HG03103 (cell line): ENCODE measurements around the gene SPEM3.
"Not testable (repeated sequence)": the region's sequence is repeated elsewhere in the genome, so short reads cannot be mapped to it uniquely, and the experiment has no call there.

Experiments
- ATAC-seq: cut with Tn5 transposase; IDR thresholded peaks from one replicate; pipeline ENCODE4 v1.9.1; 2021; ENCODE audit warnings: low read depth; ENCODE audit not compliant: unreplicated experiment

Gene SPEM3

DNA sequence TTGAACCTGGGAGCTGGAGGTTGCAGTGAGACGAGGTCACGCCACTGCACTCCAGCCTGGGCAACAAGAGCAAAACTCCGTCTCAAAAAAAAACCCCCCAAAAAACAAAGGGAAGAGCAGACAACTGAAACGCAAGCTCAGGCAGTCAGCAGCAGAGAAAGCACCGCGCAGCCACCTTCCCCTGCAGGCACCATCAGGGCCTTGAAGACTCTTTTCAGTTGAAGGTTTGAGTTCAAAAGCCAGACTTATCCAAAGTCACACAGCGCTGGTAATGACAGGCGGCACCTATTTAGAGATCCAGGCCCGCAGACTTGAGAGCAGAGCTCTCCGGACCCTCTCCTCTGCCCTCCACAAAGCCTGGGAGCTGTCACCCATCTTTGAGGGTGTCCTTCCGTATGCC is 39.6 kb downstream of the SPEM3 start:
- ATAC-seq, result no peak

DNA sequence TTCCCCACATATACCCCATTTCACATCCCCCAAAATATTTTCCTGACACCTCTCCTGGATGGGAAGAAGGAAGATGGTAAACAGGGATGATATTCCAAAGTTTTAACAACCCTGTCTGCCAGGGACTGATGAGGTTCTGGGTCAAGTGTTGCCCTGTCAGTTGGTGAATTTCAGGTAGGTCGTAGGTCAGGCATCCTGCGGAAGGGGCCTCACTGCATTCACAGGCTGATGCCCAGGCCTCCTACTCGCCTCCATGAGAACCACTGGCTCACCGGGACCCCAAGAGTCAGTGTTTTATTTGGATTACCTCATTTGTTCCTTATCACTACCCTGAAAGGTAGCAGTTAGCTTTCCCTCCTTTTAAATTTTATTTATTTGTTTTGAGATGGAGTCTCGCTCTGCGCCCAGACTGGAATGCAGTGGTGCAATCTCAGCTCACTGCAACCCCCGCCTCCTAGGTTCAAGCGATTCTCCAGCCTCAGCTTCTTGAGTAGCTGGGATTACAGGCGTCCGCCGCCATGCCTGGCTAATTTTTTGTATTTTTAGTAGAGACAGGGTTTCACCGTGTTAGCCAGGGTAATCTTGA is 40.2 kb downstream of the SPEM3 start:
- no peak for ATAC-seq

DNA sequence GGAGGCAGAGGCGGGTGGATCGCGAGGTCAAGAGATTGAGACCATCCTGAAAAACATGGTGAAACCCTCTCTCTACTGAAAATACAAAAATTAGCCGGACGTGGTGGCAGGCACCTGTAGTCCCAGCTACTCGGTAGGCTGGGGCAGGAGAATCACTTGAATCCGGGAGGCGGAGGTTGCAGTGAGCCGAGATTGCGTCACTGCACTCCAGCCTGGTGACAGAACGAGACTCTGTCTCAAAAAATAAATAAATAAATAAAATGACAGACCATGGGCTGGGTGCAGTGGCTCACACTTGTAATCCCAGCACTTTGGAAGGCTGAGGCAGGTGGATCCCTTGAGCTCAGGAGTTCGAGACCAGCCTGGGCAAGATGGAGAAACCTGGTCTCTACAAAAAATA is 41.2 kb downstream of the SPEM3 start:
- ATAC-seq, result not testable (repeated sequence)

DNA sequence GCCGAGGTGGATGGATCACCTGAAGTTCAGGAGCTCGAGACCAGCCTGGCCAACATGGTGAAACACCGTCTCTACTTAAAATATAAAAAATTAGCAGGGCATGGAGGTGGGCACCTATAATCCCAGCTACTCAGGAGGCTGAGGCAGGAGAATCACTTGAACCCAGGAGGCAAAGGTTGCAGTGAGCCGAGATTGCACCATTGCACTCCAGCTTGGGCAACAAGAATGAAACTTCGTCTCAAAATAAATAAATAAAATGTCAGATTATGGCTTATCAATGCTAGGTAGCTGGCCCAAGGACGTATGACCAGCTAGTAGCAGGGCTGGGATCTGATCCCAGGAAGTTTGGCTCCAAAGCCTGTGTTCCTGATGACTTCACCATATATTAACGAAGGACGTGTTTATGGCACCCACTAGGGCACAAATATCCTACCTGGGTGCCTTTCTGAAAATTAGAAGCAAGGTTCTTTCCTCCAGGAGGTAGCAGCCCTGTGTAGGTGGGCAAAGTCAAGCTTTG is 41.9 kb downstream of the SPEM3 start:
- ATAC-seq, result not testable (repeated sequence)

DNA sequence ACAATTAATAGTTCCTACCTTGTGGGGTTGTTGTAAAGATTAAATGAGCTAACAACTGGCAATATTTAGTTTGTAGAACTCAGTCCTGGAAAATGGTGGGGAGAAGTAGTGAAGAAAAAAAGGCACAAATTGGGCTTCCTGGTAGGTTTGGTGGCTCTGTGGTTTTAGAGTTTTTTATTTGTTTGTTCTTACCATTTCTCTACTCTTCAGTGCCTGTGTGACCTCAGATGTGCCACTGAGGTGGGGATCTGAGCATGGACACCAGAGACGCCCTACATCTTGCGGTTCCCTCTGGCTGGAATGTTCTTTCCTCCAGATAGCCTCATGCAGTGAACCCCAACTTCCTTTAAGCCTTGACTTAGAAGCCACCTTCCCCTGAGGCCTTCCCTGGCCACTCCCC is 43.1 kb downstream of the SPEM3 start:
- ATAC-seq, result no peak

DNA sequence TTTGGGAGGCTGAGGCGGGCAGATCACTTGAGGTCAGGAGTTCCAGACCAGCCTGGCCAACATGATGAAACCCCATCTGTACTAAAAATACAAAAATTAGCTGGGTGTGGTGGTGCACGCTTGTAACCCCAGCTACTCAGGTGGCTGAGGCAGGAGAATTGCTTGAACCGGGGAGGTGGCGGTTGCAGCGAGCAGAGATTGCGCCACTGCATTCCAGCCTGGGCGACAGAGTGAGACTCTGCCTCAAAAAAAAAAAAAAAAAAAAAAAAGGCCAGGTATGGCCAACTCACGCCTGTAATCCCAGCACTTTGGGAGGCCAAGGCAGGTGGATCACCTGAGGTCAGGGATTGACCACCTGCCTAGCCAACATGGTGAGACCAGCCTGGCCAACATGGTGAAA is 46.1 kb downstream of the SPEM3 start:
- ATAC-seq, result not testable (repeated sequence)

DNA sequence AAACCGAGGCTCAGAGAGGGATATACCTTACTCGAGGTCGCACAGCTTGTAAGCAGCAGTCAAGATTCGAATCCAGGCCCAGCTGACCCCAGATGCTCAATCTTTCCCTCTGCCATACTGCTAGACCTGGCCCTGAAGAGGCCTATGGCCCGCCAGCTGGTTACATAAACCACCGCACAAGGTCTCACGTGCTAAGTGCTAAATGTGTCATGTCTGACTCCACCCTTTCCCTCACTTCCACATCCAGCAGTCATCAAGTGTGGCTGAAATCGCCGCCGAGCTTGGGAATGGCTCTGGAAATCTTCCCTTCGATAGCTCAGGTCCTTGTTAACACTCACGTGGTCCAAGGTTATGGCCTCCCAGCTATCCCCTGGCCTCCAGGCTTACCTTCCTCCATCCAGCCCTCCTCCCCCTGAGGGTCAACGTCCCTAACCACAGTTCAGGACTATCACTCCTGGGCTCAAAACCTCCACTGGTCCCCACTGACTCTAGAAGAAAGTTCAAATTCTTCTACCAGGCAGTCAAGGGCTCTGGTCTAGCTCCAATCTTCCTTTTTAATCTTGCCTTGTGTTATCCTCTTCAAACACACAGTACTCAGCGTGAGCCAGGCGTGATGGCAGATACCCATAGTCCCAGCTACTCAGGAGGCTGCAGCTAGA is 47.2 kb downstream of the SPEM3 start:
- ATAC-seq, result no peak

DNA sequence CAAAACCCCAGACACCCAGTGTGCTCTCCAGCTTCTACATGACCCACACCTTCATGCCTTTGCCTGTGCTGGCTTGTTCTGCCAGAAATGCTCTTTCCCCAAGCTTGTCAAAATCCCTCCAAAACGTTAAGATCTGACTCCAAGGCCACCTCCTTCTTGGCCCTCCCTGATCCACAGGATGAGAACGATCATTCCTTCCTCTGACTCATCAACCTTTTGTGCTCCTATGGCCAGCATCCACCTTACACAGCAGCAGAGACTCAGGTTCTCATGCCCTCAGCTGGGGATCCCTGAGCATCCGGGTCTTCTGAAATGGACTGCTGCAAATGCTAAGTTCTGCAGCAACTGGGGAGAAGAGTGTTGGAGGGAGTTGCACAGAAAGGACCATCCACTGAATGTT is 47.8 kb downstream of the SPEM3 start:
- no peak for ATAC-seq

DNA sequence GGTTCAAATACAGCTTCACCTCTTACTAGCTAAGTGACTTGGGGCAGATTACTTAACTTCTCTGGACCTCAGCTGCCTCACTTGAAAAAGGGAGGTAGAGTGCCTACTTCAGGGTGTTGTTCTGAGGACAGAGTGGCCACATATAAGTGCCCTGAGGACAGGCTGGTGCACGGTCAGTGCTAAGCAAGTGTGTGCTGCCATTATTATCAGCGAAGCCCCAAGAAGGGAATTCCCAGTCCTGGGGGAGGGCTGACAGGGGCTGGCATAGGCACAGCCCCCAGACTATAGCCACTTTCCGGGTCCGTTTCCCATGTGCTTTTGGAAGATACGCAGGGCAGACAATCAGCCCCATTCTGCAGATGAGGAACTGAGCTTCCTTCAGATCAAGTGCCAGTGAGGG is 48.3 kb downstream of the SPEM3 start:
- no peak for ATAC-seq

DNA sequence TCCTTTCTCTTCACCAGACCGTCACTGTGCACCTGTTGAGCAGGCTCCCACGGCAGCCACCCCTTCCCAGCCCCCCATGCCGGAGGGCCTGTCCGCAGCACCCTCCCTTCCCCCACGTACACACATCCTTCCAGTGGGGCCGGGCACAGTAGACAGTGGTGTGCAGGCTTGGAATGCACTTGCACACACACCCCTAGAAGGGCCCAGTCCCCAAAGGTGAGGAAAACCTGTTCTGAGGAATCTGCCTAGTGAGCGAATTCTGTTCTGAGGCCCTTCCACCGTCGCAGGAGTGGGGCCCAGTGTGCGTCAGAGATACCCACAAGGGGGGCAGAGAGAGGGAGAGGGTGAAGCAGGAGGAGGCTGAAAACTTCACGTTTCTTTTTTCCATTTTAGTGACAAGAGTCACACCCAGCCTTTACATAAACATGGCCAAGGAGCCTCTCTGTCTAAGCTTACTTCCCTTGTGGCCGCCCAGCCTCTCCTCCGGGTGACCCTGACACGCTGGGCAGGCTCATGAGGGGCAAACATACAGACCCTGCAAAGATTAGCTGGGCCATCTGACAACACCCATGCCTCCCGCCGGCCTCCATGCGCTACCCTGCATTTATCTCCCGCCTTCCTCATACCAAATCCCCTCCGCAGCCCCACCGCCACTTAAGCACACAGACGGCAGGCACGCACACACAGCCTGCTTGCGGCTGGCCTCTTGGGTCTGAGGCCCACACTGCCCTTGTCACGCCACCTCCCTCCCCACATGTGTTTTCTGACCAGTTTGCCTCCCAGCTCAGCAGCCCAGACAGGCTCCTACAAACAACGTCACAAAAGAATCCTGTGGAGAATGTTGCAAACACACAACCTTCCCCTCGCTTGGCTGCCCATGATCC is 49.0 kb downstream of the SPEM3 start:
- ATAC-seq, result no peak

DNA sequence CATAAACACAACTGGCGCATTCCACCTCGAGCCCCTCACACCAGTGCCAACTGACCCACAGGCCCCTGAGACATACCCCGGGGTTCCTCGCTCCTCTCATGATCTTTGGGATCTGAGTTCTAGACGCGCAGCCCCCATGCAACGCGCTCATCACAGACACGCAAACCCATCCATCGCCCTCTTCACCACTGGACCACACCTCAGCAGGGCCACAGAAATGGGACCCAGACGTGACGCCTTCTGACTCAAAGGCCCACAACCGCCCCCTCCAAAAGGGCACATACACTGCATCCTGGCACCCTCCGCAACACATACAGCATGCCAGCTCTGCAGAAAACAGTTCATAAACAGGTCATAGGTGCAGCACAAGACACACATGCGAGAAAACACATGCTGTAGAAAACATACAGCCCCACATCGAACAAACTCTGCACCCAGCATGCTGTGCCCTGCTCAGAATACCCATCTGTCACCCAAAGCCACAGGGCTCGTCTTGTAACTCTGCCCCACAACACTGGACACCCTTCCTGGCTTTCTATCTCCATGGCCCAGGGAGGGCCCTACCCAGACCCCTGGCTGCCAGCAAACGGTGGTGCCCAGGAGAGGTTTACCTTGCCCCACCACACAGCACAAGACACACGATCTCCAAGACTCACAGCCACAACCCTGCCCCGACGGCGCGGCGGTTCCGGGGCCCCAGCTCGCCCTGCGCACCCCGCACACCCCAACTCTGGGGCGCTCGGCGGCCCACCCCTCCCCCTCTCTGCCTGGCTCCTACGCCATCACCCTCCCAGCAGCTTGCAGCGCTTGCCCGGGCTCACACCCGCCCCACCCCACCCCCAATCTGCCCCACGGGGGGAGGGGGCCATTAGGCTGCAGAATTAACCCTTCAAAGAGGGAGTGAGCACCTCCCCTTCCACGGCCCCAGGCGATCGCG is 49.9 kb downstream of the SPEM3 start:
- ATAC-seq, result no peak

DNA sequence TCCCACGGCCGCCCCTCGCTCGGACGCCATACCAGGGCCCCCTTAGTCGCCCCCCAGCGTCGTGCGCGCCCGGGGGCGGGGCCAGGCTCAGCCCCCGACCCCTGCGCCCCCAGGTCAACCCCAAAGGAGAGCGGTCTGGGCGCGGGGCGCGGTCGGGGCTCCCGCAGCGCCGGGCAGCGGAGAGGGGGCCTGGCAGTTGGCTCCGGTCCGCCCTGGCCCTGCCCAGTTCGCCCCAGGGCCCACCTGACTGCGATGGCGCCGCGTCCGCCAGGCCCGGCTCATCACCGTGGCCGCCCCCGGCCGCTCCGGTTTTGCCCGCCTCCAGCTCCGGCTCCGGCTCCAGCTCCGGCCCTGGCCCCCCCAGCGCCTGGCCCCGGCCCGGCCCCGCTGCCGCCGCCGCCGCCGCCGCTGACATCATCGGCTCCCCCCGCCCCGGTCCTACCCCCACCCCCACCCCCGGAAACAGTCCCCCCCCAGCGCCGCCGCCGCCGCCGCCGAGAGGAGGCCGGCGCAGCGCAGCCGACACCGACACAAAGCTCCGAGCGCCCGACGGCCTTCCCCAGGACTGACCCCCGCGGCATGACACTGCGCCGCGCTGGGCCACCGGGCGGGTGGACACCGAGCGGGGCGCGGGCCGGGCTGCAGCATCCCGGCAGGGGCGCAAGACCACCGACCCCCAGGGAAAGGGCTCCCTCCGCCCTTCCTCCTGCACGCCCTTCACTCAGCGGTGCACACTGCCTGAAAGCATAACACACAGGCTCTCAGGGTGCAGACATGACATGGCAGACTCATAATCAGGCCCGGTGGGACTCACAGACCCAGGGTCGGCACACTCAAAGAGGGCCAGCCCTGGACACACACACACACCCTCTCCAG is 50.8 kb downstream of the SPEM3 start, which contains the start of gene ZBTB4:
TSS of gene ZBTB4 (minus strand) at position 419 of the 876 bp plus-strand sequence. CDS start 12,830 bp downstream, outside the sequence.
- ATAC-seq, result no peak

DNA sequence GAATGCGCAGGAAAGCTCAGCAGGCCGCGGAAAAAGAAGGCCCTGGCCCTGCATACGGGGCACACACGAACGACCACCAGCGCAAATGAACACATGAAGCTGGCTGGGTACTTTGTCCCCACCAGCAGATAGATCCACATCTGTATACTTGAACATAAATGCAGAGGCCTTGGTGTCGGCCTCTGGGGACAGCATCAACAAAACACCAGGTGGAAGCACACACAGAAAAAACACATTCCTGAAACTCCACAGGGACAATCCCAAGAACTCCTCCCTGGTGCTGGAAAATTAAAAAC is 51.4 kb downstream of the SPEM3 start:
- no peak for ATAC-seq

DNA sequence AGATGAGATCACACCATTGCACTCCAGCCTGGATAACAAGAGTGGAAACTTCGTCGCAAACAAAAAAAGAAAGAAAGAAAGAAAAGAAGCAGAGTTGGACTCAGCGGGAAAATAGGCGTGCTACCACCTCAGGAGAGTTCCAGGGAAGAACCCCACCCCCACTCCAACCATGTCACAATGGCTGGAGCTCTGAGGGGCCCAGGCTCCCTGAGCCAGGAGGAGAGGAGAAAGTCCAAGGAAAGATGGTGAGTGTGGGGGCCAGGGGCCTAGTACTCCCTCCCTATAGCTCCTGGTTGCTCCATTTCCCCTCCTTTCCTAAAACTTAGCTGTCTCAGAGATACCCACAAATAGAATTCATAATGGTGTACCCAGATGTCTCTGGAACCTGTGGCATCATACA is 52.6 kb downstream of the SPEM3 start, which contains the start of gene SLC35G6:
TSS of gene SLC35G6 (plus strand) at position 172 of the 400 bp plus-strand sequence. CDS start at position 243, 71 bp downstream.
- not testable (repeated sequence) for ATAC-seq

DNA sequence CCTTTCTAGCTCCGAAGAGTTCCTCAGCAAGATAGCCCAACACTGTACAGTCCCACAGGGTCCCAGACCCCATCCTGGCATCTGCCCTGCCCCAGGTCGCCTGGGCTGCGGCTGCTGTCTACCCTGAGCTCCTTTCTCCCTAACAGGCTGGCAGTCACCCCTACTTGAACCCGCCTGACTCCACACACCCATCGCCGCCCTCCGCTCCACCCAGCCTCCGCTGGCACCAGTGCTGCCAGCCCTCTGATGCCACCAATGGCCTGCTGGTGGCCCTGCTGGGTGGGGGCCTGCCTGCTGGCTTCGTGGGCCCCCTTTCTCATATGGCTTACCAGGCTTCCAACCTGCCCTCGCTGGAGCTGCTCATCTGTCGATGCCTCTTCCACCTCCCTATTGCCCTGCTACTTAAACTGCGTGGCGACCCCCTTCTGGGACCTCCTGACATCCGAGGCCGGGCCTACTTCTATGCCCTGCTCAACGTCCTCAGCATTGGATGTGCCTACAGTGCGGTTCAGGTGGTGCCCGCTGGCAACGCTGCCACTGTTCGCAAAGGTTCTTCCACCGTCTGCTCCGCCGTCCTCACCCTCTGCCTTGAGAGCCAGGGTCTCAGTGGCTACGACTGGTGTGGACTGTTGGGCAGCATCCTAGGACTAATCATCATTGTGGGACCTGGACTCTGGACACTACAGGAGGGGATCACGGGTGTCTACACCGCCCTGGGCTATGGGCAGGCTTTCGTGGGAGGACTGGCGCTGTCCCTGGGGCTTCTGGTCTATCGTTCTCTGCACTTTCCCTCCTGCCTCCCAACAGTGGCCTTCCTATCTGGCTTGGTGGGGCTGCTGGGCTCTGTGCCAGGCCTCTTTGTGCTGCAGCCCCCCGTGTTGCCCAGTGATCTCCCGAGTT is 53.4 kb downstream of the SPEM3 start:
- not testable (repeated sequence) for ATAC-seq
